IMR-90 (cell line): ENCODE results near the gene MT1H. TPM values are rescaled to one million over a fixed set of nuclear protein-coding genes. Genes with fewer than 3 reads are reported as not detected.

Source experiments
- ATAC-seq: fragments of 200-7000 bp; cut with Tn5 transposase; 2 replicates; pipeline ENCODE4 v1.9.1; 2020; ENCODE audit warnings: low read depth, mild to moderate bottlenecking, moderate library complexity
- BruUV-seq: library from RNA; stranded (reverse); fragments of 400-500 nt; replicated peaks from 2 replicates; lab custom pipeline; 2021; lab: Mats Ljungman, UMichigan
- CTCF ChIA-PET: fragments of 300-600 bp; formaldehyde crosslinking; extraction: SDS; loops from one replicate; lab custom pipeline; 2021; ENCODE audit warnings: antibody characterized with exemption; lab: Yijun Ruan, JAX
- POLR2A ChIA-PET: fragments of 300-600 bp; sonication (Branson Sonifier 250); formaldehyde crosslinking; loops from one replicate; lab custom pipeline; 2022; ENCODE audit warnings: antibody characterized with exemption; ENCODE audit not compliant: unreplicated experiment; lab: Charles Lee
- DNase-seq: peaks from one replicate; pipeline ENCODE4 v3.0.0; 2013
- H2AFZ ChIP-seq: replicated peaks from 2 replicates; pipeline ENCODE3; 2013; ENCODE audit warnings: low read length, mild to moderate bottlenecking; ENCODE audit not compliant: poor library complexity
- H2AK5ac ChIP-seq: 2 replicates; pipeline ENCODE4 v1.6.1; 2013; ENCODE audit warnings: low read depth, low read length, inconsistent platforms
- H2AK9ac ChIP-seq: replicated peaks from 2 replicates; pipeline ENCODE3; 2013; ENCODE audit warnings: mild to moderate bottlenecking, low read depth, low read length, moderate library complexity; ENCODE audit not compliant: poor library complexity
- H2BK120ac ChIP-seq: 2 replicates; pipeline ENCODE4 v1.6.1; 2013; ENCODE audit warnings: low read depth, low read length, inconsistent platforms
- H2BK15ac ChIP-seq: 3 replicates; pipeline ENCODE4 v1.6.1; 2013; ENCODE audit warnings: low read depth, low read length, inconsistent platforms
- H2BK20ac ChIP-seq: 2 replicates; pipeline ENCODE4 v1.6.1; 2013; ENCODE audit warnings: low read depth, mild to moderate bottlenecking, inconsistent platforms, low read length, moderate library complexity
- H2BK5ac ChIP-seq: 2 replicates; pipeline ENCODE4 v1.6.1; 2013; ENCODE audit warnings: mild to moderate bottlenecking, low read depth, low read length, inconsistent platforms; ENCODE audit not compliant: poor library complexity, severe bottlenecking
- H3K14ac ChIP-seq: replicated peaks from 2 replicates; pipeline ENCODE4 v1.6.1; 2013; ENCODE audit warnings: low read depth, low read length, inconsistent platforms
- H3K18ac ChIP-seq: 2 replicates; pipeline ENCODE4 v1.6.1; 2013; ENCODE audit warnings: low read depth, low read length, control low read depth
- H3K23ac ChIP-seq: 2 replicates; pipeline ENCODE4 v1.6.1; 2013; ENCODE audit warnings: low read depth, low read length, inconsistent platforms
- H3K27ac ChIP-seq: 2 replicates; pipeline ENCODE4 v1.5.1; 2013; ENCODE audit warnings: mild to moderate bottlenecking, control low read depth, low read length; ENCODE audit not compliant: insufficient read depth
- H3K27me3 ChIP-seq: 2 replicates; pipeline ENCODE4 v1.6.1; 2013; ENCODE audit warnings: low read length; ENCODE audit not compliant: control insufficient read depth, insufficient read depth
- H3K36me3 ChIP-seq: 2 replicates; pipeline ENCODE4 v1.6.1; 2013; ENCODE audit warnings: low read length, mixed read lengths; ENCODE audit not compliant: control insufficient read depth, insufficient read depth
- H3K4ac ChIP-seq: 2 replicates; pipeline ENCODE4 v1.6.1; 2013; ENCODE audit warnings: low read depth, low read length, inconsistent platforms
- H3K4me1 ChIP-seq: 2 replicates; pipeline ENCODE4 v1.6.1; 2013; ENCODE audit warnings: low read length, mixed read lengths; ENCODE audit not compliant: control insufficient read depth, insufficient read depth
- H3K4me2 ChIP-seq: 2 replicates; pipeline ENCODE4 v1.6.1; 2013; ENCODE audit warnings: low read depth, mild to moderate bottlenecking, control low read depth, low read length, moderate library complexity
- H3K4me3 ChIP-seq: 2 replicates; pipeline ENCODE4 v1.5.1; 2013; ENCODE audit warnings: low read depth, mild to moderate bottlenecking, control low read depth, low read length, moderate library complexity; ENCODE audit not compliant: insufficient read depth
- H3K56ac ChIP-seq: 2 replicates; pipeline ENCODE4 v1.6.1; 2013; ENCODE audit warnings: low read length, inconsistent platforms; ENCODE audit not compliant: insufficient read depth; ENCODE audit errors: extremely low read depth
- H3K79me1 ChIP-seq, 2 experiments: 2 replicates each; pipeline ENCODE4 v1.6.1; 2013; ENCODE audit warnings: low read length in 2 of 2, inconsistent platforms in 1 of 2, low read depth in 1 of 2
- H3K9ac ChIP-seq: 2 replicates; pipeline ENCODE4 v1.6.1; 2013; ENCODE audit warnings: low read depth, low read length, control low read depth
- H3K9me1 ChIP-seq: 2 replicates; pipeline ENCODE4 v1.6.1; 2013; ENCODE audit warnings: low read length, inconsistent platforms; ENCODE audit not compliant: insufficient read depth
- H3K9me3 ChIP-seq: 2 replicates; pipeline ENCODE4 v1.6.1; 2013; ENCODE audit warnings: low read length; ENCODE audit not compliant: control insufficient read depth, insufficient read depth
- H4K20me1 ChIP-seq: 2 replicates; pipeline ENCODE4 v1.6.1; 2013; ENCODE audit warnings: low read length, inconsistent platforms; ENCODE audit not compliant: insufficient read depth
- H4K5ac ChIP-seq: 2 replicates; pipeline ENCODE4 v1.6.1; 2013; ENCODE audit warnings: mild to moderate bottlenecking, low read depth, low read length, control low read depth
- H4K8ac ChIP-seq, 2 experiments: 2 replicates each; pipeline ENCODE4 v1.6.1; 2013; ENCODE audit warnings: low read depth in 2 of 2, low read length in 2 of 2, control low read depth in 1 of 2, inconsistent platforms in 1 of 2
- H4K91ac ChIP-seq: 2 replicates; pipeline ENCODE4 v1.6.1; 2013; ENCODE audit warnings: low read depth, low read length, inconsistent platforms; ENCODE audit not compliant: insufficient read depth
- CEBPB ChIP-seq: IDR thresholded peaks from 2 replicates; pipeline ENCODE4 v1.6.1; 2012; ENCODE audit warnings: low read depth, low read length, improper control_type of control experiment
- CHD1 ChIP-seq: IDR thresholded peaks from 2 replicates; pipeline ENCODE4 v1.6.1; 2012; ENCODE audit warnings: low read depth, low read length, improper control_type of control experiment
- ELK1 ChIP-seq: fragments of 150-350 bp; IDR thresholded peaks from 2 replicates; pipeline ENCODE4 v1.6.1; 2016; ENCODE audit warnings: low read depth, mild to moderate bottlenecking, low read length, moderate library complexity, borderline replicate concordance
- MAFK ChIP-seq: IDR thresholded peaks from 2 replicates; pipeline ENCODE4 v1.6.1; 2012; ENCODE audit warnings: low read depth, low read length, improper control_type of control experiment
- RAD21 ChIP-seq: IDR thresholded peaks from 2 replicates; pipeline ENCODE4 v1.6.1; 2012; ENCODE audit warnings: low read length, improper control_type of control experiment
- WGBS, 2 experiments: methylation state at CpG; one replicate each; pipeline versions ENCODE4 v1.1.5 to v1.1.7; 2013; ENCODE audit warnings: missing lambda C conversion rate in 2 of 2; ENCODE audit not compliant: insufficient read length in 1 of 2; ENCODE audit errors: extremely low coverage in 2 of 2; 5-methylcytosine and 5-hydroxymethylcytosine counted together
- dilution Hi-C: fragments of 300-500 bp; cut with HindIII; formaldehyde crosslinking; loops from one replicate; pipeline ENCODE4 v1.14.3; 2018; ENCODE audit warnings: low sequenced_read_pairs; ENCODE audit not compliant: unreplicated experiment
- in situ Hi-C: fragments of 300-500 bp; cut with MboI; formaldehyde crosslinking; loops from 3 replicates; pipeline ENCODE4 v1.14.3; 2019; ENCODE audit warnings: low sequenced_read_pairs, inconsistent platforms, mixed read lengths
- intact Hi-C: fragments of 100-400 bp; cut with micrococcal nuclease; formaldehyde crosslinking; loops from 2 replicates; pipeline ENCODE4 v1.10.0; 2022
- polyA plus RNA-seq, 3 experiments: library from polyadenylated mRNA; depleted of rRNA; stranded (reverse); fragments of >200 nt; gene quantifications; 2 replicates each; pipeline ENCODE4 v1.2.3, GENCODE V29; 2012; ENCODE audit warnings: low replicate concordance in 1 of 3
- total RNA-seq: library from RNA; depleted of rRNA; stranded (reverse); fragments of >200 nt; gene quantifications from 2 replicates; pipeline ENCODE4 v1.2.3, GENCODE V29; 2012

Gene MT1H
- total and polyA plus RNA-seq, 2 of the 4 experiments (the other 2 are of a cell fraction): not detected

GRCh38 chr16:56649820-56650219, 19.8 kb upstream of the MT1H start:
- H2BK15ac ChIP-seq: no peak overlapping the region
- no peak overlapping the region for H2AFZ ChIP-seq
- TF ChIP-seq ELK1: no peak
- no peak for TF ChIP-seq CHD1
- no peak for TF ChIP-seq MAFK
- no peak for TF ChIP-seq CEBPB
- TF ChIP-seq RAD21: no peak
- no peak for ATAC-seq
- H3K9me3 ChIP-seq: 0 out of 2 replicates have a peak, but pooled peaks cover 2% of the 10 kb centered on the region
- dilution Hi-C loops: no loop called here
- no peak overlapping the region for H3K56ac ChIP-seq
- 0 out of 2 replicates have a peak, but pooled peaks cover 3% of the 10 kb centered on the region for H3K9me1 ChIP-seq
- H3K4me3 ChIP-seq: no peak overlapping the region
- no peaks in the 10 kb centered on the region for H3K79me1 ChIP-seq
- no TSS peak for BruUV-seq
- CTCF ChIA-PET: no interaction called here
- H4K8ac ChIP-seq: no peak overlapping the region
- H3K14ac ChIP-seq: no peak overlapping the region
- H2BK5ac ChIP-seq: no peak overlapping the region
- DNase-seq: no peak
- no peak overlapping the region for H3K4me2 ChIP-seq
- in situ Hi-C loops: no loop called here
- H3K4me1 ChIP-seq: no peaks in the 10 kb centered on the region
- no peak overlapping the region for H2AK9ac ChIP-seq
- POLR2A ChIA-PET: no interaction called here
- no peak overlapping the region for H3K4ac ChIP-seq
- H3K9ac ChIP-seq: no peak overlapping the region
- H3K23ac ChIP-seq: no peak overlapping the region
- no peak overlapping the region for H2BK20ac ChIP-seq
- intact Hi-C loops: no loop called here
- H3K36me3 ChIP-seq: no peaks in the 10 kb centered on the region
- H3K27me3 ChIP-seq: peaks cover 82% of the 10 kb centered on the region
- no peak overlapping the region for H2AK5ac ChIP-seq
- WGBS, 2 experiments: no CpG with 5 or more reads among the region's 3 CpGs
- no peak overlapping the region for H4K5ac ChIP-seq
- H3K27ac ChIP-seq: no peak overlapping the region
- no peaks in the 10 kb centered on the region; the same call in 1 of the 2 replicates for H4K20me1 ChIP-seq
- no peak overlapping the region for H4K91ac ChIP-seq
- H2BK120ac ChIP-seq: no peak overlapping the region
- no peak overlapping the region for H3K18ac ChIP-seq
